ENCODE data around the gene TMEM45A. TPM values are rescaled to one million over a fixed set of nuclear protein-coding genes. Genes with fewer than 3 reads are reported as not detected.
"Not testable (repeated sequence)": the region's sequence is repeated elsewhere in the genome, so short reads cannot be mapped to it uniquely, and the experiment has no call there.

TMEM45A gene
- polyA plus RNA-seq, 1 donor: 10.6 TPM

GRCh38 chr3:100563652-100564211, 71.3 kb downstream of the TMEM45A start:
- Histone ChIP-seq H3K4me3 (ENCODE audit: low read length) (no peak overlapping the region), H3K9me3 (ENCODE audit: control insufficient read depth, low read depth, low read length) (no peaks in the 10 kb centered on the region), H3K4me1 (ENCODE audit: control insufficient read depth, insufficient read depth, low read length) (no peaks in the 10 kb centered on the region), H3K27me3 (ENCODE audit: control insufficient read depth, insufficient read depth, low read length) (no peaks in the 10 kb centered on the region), H3K27ac (ENCODE audit: low read length) (no peak overlapping the region), H3K36me3 (ENCODE audit: control insufficient read depth, insufficient read depth, low read length) (no peaks in the 10 kb centered on the region)
- WGBS (ENCODE audit: insufficient coverage, low lambda C conversion rate): no CpG with 5 or more reads among the region's 2 CpGs
- DNase-seq: no peak

GRCh38 chr3:100570811-100571210, 78.4 kb downstream of the TMEM45A start:
- Histone ChIP-seq H3K36me3 (ENCODE audit: control insufficient read depth, insufficient read depth, low read length) (peaks cover 6% of the 10 kb centered on the region), H3K9me3 (ENCODE audit: control insufficient read depth, low read depth, low read length) (no peaks in the 10 kb centered on the region), H3K27me3 (ENCODE audit: control insufficient read depth, insufficient read depth, low read length) (no peaks in the 10 kb centered on the region), H3K27ac (ENCODE audit: low read length) (no peak overlapping the region), H3K4me3 (ENCODE audit: low read length) (no peak overlapping the region), H3K4me1 (ENCODE audit: control insufficient read depth, insufficient read depth, low read length) (no peaks in the 10 kb centered on the region)
- DNase-seq: no peak
- WGBS (ENCODE audit: insufficient coverage, low lambda C conversion rate): 100% methylated on average over 2 of the region's 2 CpGs

GRCh38 chr3:100574536-100574935, 82.1 kb downstream of the TMEM45A start:
- Histone ChIP-seq H3K27ac (ENCODE audit: low read length) (no peak overlapping the region), H3K27me3 (ENCODE audit: control insufficient read depth, insufficient read depth, low read length) (no peaks in the 10 kb centered on the region), H3K4me3 (ENCODE audit: low read length) (no peak overlapping the region), H3K36me3 (ENCODE audit: control insufficient read depth, insufficient read depth, low read length) (peaks cover 6% of the 10 kb centered on the region), H3K4me1 (ENCODE audit: control insufficient read depth, insufficient read depth, low read length) (no peaks in the 10 kb centered on the region), H3K9me3 (ENCODE audit: control insufficient read depth, low read depth, low read length) (no peaks in the 10 kb centered on the region)
- DNase-seq: no peak
- no CpG with 5 or more reads among the region's 3 CpGs for WGBS (ENCODE audit: insufficient coverage, low lambda C conversion rate)

- Histone ChIP-seq H3K4me1 (ENCODE audit: control insufficient read depth, insufficient read depth, low read length) (no peaks in the 10 kb centered on the region), H3K36me3 (ENCODE audit: control insufficient read depth, insufficient read depth, low read length) (no peaks in the 10 kb centered on the region), H3K4me3 (ENCODE audit: low read length) (no peak overlapping the region), H3K27me3 (ENCODE audit: control insufficient read depth, insufficient read depth, low read length) (no peaks in the 10 kb centered on the region), H3K27ac (ENCODE audit: low read length) (no peak overlapping the region), H3K9me3 (ENCODE audit: control insufficient read depth, low read depth, low read length) (no peaks in the 10 kb centered on the region)
- no peak for DNase-seq
- no CpG with 5 or more reads among the region's 6 CpGs for WGBS (ENCODE audit: insufficient coverage, low lambda C conversion rate)
Measured at GRCh38 chr3:100575704-100576103, 83.3 kb downstream of the TMEM45A start.

DNA sequence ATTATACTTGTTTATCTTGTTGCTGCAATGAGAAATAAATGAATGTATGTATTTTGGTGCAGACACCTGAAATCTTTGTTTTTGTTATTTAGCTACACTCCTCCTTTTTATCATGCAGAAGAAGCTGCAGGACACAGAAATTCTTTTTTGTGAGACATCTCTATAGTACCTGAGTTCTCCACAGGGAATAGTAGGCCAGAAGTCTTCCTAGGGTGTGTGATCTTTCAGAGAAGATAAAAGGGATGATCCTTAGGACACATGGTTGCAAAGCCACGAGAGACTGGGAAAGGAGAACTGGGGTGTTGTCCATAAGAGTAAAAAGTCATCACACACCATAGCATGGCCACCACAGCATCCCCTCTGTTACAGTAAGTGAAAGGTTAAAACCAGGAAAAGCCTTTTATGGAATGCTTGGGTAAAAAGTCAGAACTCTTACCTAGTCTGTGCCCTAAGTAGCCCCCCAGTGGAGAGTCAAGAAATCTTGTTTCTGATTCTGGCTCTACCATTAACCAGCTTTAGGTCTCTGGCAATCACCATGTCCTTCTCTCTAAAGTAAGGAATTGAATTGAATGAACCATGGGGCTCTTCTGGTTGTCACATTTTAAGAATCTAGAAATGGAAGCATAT, 85.1 kb downstream of the TMEM45A start:
- no peaks in the 10 kb centered on the region for H3K36me3 ChIP-seq (ENCODE audit: control insufficient read depth, insufficient read depth, low read length)
- no peaks in the 10 kb centered on the region for H3K4me1 ChIP-seq (ENCODE audit: control insufficient read depth, insufficient read depth, low read length)
- no peaks in the 10 kb centered on the region for H3K27me3 ChIP-seq (ENCODE audit: control insufficient read depth, insufficient read depth, low read length)
- WGBS (ENCODE audit: insufficient coverage, low lambda C conversion rate): no CpG with 5 or more reads among the region's 1 CpG
- H3K27ac ChIP-seq (ENCODE audit: low read length): no peak overlapping the region
- H3K4me3 ChIP-seq (ENCODE audit: low read length): no peak overlapping the region
- DNase-seq: no peak
- no peaks in the 10 kb centered on the region for H3K9me3 ChIP-seq (ENCODE audit: control insufficient read depth, low read depth, low read length)

DNA sequence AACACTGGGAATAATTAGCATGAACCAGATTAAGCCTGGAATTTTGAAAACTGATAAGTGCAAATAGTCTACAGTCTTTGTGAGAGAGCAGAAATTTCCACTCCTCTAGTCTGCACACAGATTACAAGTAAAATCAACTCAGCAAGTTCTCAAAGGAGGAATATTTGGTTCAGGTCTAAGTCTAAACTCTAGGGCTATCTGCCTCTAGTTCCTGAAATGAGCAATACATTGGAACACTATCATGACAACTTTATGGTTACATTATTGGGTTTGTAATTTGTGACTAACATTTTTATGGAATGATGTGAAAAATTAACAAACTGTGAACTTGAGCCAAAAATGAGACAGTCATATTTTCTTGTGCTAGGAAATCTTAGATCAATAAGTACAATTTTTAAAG, 86.2 kb downstream of the TMEM45A start:
- Histone ChIP-seq H3K4me3 (ENCODE audit: low read length) (no peak overlapping the region), H3K36me3 (ENCODE audit: control insufficient read depth, insufficient read depth, low read length) (no peaks in the 10 kb centered on the region)

DNA sequence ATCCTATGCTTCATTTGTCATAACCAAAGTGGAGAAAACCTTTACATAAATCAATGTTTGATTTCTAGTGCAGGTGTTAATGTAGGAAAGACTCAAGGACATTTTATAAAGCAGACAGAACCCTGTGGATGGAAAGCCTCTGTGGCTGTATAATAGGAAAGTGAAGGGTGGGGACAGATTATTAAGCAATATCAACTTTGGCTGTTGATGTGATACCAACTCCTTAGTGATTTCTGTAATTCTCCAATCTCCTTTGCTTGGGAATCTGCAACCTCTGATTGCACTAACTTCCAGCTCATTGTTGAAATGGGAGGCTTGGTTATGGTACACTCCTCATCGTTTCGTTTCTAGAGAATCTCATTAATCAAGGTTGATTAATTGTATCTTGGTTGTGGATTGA, 87.7 kb downstream of the TMEM45A start:
- Histone ChIP-seq H3K27ac (ENCODE audit: low read length) (no peak overlapping the region), H3K4me3 (ENCODE audit: low read length) (no peak overlapping the region), H3K27me3 (ENCODE audit: control insufficient read depth, insufficient read depth, low read length) (no peaks in the 10 kb centered on the region), H3K36me3 (ENCODE audit: control insufficient read depth, insufficient read depth, low read length) (no peaks in the 10 kb centered on the region), H3K4me1 (ENCODE audit: control insufficient read depth, insufficient read depth, low read length) (no peaks in the 10 kb centered on the region), H3K9me3 (ENCODE audit: control insufficient read depth, low read depth, low read length) (no peaks in the 10 kb centered on the region)
- 100% methylated on average over 2 of the region's 2 CpGs for WGBS (ENCODE audit: insufficient coverage, low lambda C conversion rate)
- DNase-seq: no peak

More for the DNA sequence above, 86.2 kb downstream of the TMEM45A start:
- Histone ChIP-seq H3K27ac (ENCODE audit: low read length) (no peak overlapping the region), H3K27me3 (ENCODE audit: control insufficient read depth, insufficient read depth, low read length) (no peaks in the 10 kb centered on the region), H3K9me3 (ENCODE audit: control insufficient read depth, low read depth, low read length) (no peaks in the 10 kb centered on the region), H3K4me1 (ENCODE audit: control insufficient read depth, insufficient read depth, low read length) (no peaks in the 10 kb centered on the region)
- peak in 1 of 2 donors; percentile 12 for DNase-seq

DNA sequence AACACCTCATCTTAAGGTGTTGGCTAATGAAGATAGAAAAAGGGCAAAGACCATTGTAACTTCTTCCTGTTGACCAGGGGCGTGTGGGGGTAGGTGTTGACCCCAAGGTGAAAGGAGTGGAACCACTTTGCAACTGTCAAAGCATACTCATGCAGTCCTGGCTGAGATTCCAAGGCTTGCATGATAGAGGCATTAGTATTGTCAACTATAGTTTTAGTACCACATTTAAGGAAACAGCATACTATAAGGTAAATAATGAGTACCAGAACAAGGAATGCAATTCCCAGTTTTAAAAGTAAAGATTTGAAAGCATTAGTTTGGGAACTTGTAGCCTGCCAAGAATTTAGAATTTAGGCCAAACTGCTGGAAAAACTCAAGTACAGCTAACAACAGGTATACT, 89.2 kb downstream of the TMEM45A start:
- no peak overlapping the region for H3K4me3 ChIP-seq (ENCODE audit: low read length)
- WGBS (ENCODE audit: insufficient coverage, low lambda C conversion rate): no CpG with 5 or more reads among the region's 1 CpG
- H3K4me1 ChIP-seq (ENCODE audit: control insufficient read depth, insufficient read depth, low read length): no peaks in the 10 kb centered on the region
- H3K27me3 ChIP-seq (ENCODE audit: control insufficient read depth, insufficient read depth, low read length): no peaks in the 10 kb centered on the region
- H3K9me3 ChIP-seq (ENCODE audit: control insufficient read depth, low read depth, low read length): no peaks in the 10 kb centered on the region
- DNase-seq: no peak
- no peak overlapping the region for H3K27ac ChIP-seq (ENCODE audit: low read length)
- H3K36me3 ChIP-seq (ENCODE audit: control insufficient read depth, insufficient read depth, low read length): no peaks in the 10 kb centered on the region

DNA sequence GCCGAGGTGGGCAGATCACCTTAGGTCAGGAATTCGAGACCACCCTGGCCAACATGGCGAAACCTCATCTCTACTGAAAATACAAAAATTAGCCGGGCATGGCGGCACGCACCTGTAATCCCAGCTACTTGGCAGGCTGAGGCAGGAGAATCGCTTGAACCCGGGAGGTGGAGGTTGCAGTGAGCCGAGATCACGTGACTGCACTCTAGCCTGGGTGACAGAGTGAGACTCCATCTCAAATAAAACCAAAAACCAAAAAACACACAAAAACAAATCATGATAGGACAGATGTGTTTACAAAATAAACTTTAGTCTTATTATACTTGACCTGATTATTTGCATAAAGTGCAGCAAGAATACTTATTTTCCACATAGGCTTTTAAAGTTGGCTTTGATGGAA, 89.7 kb downstream of the TMEM45A start:
- H3K4me1 ChIP-seq (ENCODE audit: control insufficient read depth, insufficient read depth, low read length); H3K27ac ChIP-seq (ENCODE audit: low read length); H3K9me3 ChIP-seq (ENCODE audit: control insufficient read depth, low read depth, low read length); H3K36me3 ChIP-seq (ENCODE audit: control insufficient read depth, insufficient read depth, low read length); H3K4me3 ChIP-seq (ENCODE audit: low read length); H3K27me3 ChIP-seq (ENCODE audit: control insufficient read depth, insufficient read depth, low read length); DNase-seq: not testable (repeated sequence)
- WGBS (ENCODE audit: insufficient coverage, low lambda C conversion rate): no CpG with 5 or more reads among the region's 10 CpGs

- DNase-seq: no peak
- no peaks in the 10 kb centered on the region for H3K36me3 ChIP-seq (ENCODE audit: control insufficient read depth, insufficient read depth, low read length)
- H3K27me3 ChIP-seq (ENCODE audit: control insufficient read depth, insufficient read depth, low read length): no peaks in the 10 kb centered on the region
- WGBS (ENCODE audit: insufficient coverage, low lambda C conversion rate): 80% methylated on average over 1 of the region's 3 CpGs
- H3K4me3 ChIP-seq (ENCODE audit: low read length): no peak overlapping the region
- no peak overlapping the region for H3K27ac ChIP-seq (ENCODE audit: low read length)
- H3K4me1 ChIP-seq (ENCODE audit: control insufficient read depth, insufficient read depth, low read length): no peaks in the 10 kb centered on the region
- no peaks in the 10 kb centered on the region for H3K9me3 ChIP-seq (ENCODE audit: control insufficient read depth, low read depth, low read length)
Measured at GRCh38 chr3:100584101-100584660, 91.8 kb downstream of the TMEM45A start.

DNA sequence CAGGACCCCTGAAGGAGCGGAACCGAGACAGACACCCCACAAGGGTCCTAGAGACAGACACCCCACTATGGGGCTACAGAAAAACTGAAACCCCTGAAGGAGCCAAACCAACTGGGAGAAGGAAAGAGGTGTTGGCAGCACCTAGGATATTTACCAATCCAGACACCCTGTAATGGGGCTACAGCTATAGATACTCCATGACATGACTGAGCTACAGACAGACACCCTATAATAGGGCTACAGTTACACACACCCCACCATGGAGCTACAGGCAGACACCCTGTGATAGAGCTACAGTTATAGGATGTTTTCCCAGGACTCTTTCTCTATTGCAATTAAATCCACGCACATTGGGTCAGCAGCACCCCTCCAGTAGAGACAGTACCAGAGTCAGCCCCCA, 94.4 kb downstream of the TMEM45A start:
- no CpG with 5 or more reads among the region's 3 CpGs for whole genome bisulfite sequencing (ENCODE audit: insufficient coverage, low lambda C conversion rate)
- Histone ChIP-seq H3K4me1 (ENCODE audit: control insufficient read depth, insufficient read depth, low read length) (peaks cover 12% of the 10 kb centered on the region), H3K36me3 (ENCODE audit: control insufficient read depth, insufficient read depth, low read length) (no peaks in the 10 kb centered on the region), H3K4me3 (ENCODE audit: low read length) (no peak overlapping the region), H3K27me3 (ENCODE audit: control insufficient read depth, insufficient read depth, low read length) (no peaks in the 10 kb centered on the region), H3K9me3 (ENCODE audit: control insufficient read depth, low read depth, low read length) (no peaks in the 10 kb centered on the region), H3K27ac (ENCODE audit: low read length) (no peak overlapping the region)
- DNase-seq: no peak
